NCI-H2029 treated with DMSO at 0.1 percent for 48 hours (cell line): ENCODE measurements around the gene PCYT2.

Experiments used
- DNase-seq: peaks from one replicate; lab custom pipeline; 2025; lab: John Stamatoyannopoulos, UW

Gene PCYT2

GRCh38 chr17:81869221-81870130 lies 41.7 kb downstream of the PCYT2 start:
- DNase-seq, result no peak

GRCh38 chr17:81868674-81869220 lies 42.5 kb downstream of the PCYT2 start:
- no peak for DNase-seq

- no peak for DNase-seq
Measured at GRCh38 chr17:81867991-81868673, 43.1 kb downstream of the PCYT2 start.

GRCh38 chr17:81867170-81867990 lies 43.8 kb downstream of the PCYT2 start:
- no peak for DNase-seq

- DNase-seq, result no peak
Measured at GRCh38 chr17:81866440-81867169, 44.6 kb downstream of the PCYT2 start.

- DNase-seq, result peak; percentile 34
Measured at GRCh38 chr17:81865733-81866439, 45.3 kb downstream of the PCYT2 start.

GRCh38 chr17:81865358-81865732 lies 45.9 kb downstream of the PCYT2 start:
- no peak for DNase-seq

- no peak for DNase-seq
Measured at GRCh38 chr17:81863833-81864768, 47.1 kb downstream of the PCYT2 start.

- no peak for DNase-seq
Measured at GRCh38 chr17:81863123-81863675, 48.0 kb downstream of the PCYT2 start.

GRCh38 chr17:81860756-81861568 lies 50.2 kb downstream of the PCYT2 start:
- DNase-seq, result peak; percentile 96

- DNase-seq, result no peak
Measured at GRCh38 chr17:81859906-81860755, 51.1 kb downstream of the PCYT2 start, which contains the start of gene P4HB. TSS of gene P4HB (minus strand) at chr17:81860535. CDS start at chr17:81860471, 64 bp downstream.

GRCh38 chr17:81858967-81859905 lies 52.0 kb downstream of the PCYT2 start:
- no peak for DNase-seq

- DNase-seq, result no peak
Measured at GRCh38 chr17:81858170-81858966, 52.8 kb downstream of the PCYT2 start.

- DNase-seq, result no peak
Measured at GRCh38 chr17:81854974-81855774, 56.0 kb downstream of the PCYT2 start.

GRCh38 chr17:81852237-81852636 lies 59.0 kb downstream of the PCYT2 start:
- DNase-seq, result no peak
